Right lobe of liver (tissue), 4 donors: ENCODE data around the gene SLC16A12.
"Not testable (repeated sequence)": the region's sequence is repeated elsewhere in the genome, so short reads cannot be mapped to it uniquely, and the experiment has no call there.

Source experiments
- CTCF ChIP-seq, 4 donors: fragments of 200-600 bp in 3 of 4; fragments of 450-650 bp in 1 of 4; IDR thresholded peaks; one replicate each; pipeline versions ENCODE4 v1.5.1 to v1.8.0; 2016 to 2022; ENCODE audit warnings: antibody characterized with exemption in 4 of 4, mild to moderate bottlenecking in 2 of 4
- POLR2A ChIP-seq: fragments of 450-650 bp; IDR thresholded peaks from one replicate; pipeline ENCODE4 v1.6.1; 2017; ENCODE audit warnings: antibody characterized with exemption, mild to moderate bottlenecking
- donor health status: DM: no; HTN: no; CAD: no.
- donor health status: DM: no; HTN: no; CAD: no.
- donor health status: DM: no; HTN: yes; CAD: no.

GRCh38 chr10:89407792-89408191, 127.6 kb downstream of the SLC16A12 start:
- not testable (repeated sequence) for TF ChIP-seq CTCF (IDR thresholded peaks at IDR 0.05); POLR2A
